Neuronal stem cell (in vitro differentiated cells): ENCODE measurements around the gene SYT9.

Experiments
- DNase-seq: peaks from one replicate; pipeline ENCODE4 v3.0.0-alpha.2; 2013; ENCODE audit warnings: low spot score
- H2AFZ ChIP-seq: one replicate; pipeline ENCODE4 v1.6.1; 2013; ENCODE audit warnings: mild to moderate bottlenecking, low read length, inconsistent platforms
- H2AK5ac ChIP-seq: 2 replicates; pipeline ENCODE4 v1.6.1; 2013; ENCODE audit warnings: low read depth, mild to moderate bottlenecking, inconsistent platforms, low read length, moderate library complexity, mixed read lengths
- H2BK120ac ChIP-seq: 2 replicates; pipeline ENCODE4 v1.6.1; 2013; ENCODE audit warnings: low read depth, mild to moderate bottlenecking, inconsistent platforms, low read length, moderate library complexity, mixed read lengths
- H2BK12ac ChIP-seq: one replicate; pipeline ENCODE4 v1.6.1; 2013; ENCODE audit warnings: low read length, inconsistent platforms
- H2BK15ac ChIP-seq: 2 replicates; pipeline ENCODE4 v1.6.1; 2013; ENCODE audit warnings: mild to moderate bottlenecking, low read length, inconsistent platforms, mixed read lengths
- H2BK5ac ChIP-seq: one replicate; pipeline ENCODE4 v1.6.1; 2013; ENCODE audit warnings: inconsistent platforms, mild to moderate bottlenecking, low read length, moderate library complexity
- H3K14ac ChIP-seq: one replicate; pipeline ENCODE4 v1.6.1; 2013; ENCODE audit warnings: low read length, inconsistent platforms
- H3K18ac ChIP-seq: 2 replicates; pipeline ENCODE4 v1.6.1; 2013; ENCODE audit warnings: low read length, inconsistent platforms
- H3K23ac ChIP-seq: 2 replicates; pipeline ENCODE4 v1.6.1; 2013; ENCODE audit warnings: low read depth, mild to moderate bottlenecking, mixed read lengths, low read length, inconsistent platforms; ENCODE audit not compliant: poor library complexity
- H3K27ac ChIP-seq: replicated peaks from 3 replicates; pipeline ENCODE4 v1.5.1; 2013; ENCODE audit warnings: low read length, inconsistent platforms
- H3K27me3 ChIP-seq, 3 experiments: 2 replicates each; pipeline ENCODE4 v1.6.1; 2013; ENCODE audit warnings: low read length in 3 of 3, mild to moderate bottlenecking in 2 of 3, inconsistent platforms in 1 of 3, low read depth in 1 of 3, mixed read lengths in 1 of 3, moderate library complexity in 1 of 3; ENCODE audit not compliant: control insufficient read depth in 3 of 3, insufficient read depth in 3 of 3
- H3K36me3 ChIP-seq, 2 donors: replicated peaks in 1 of 2; 2 replicates each; pipeline ENCODE4 v1.6.1; 2013; ENCODE audit warnings: low read length in 2 of 2; ENCODE audit not compliant: control insufficient read depth in 2 of 2, insufficient read depth in 2 of 2
- H3K4ac ChIP-seq: 2 replicates; pipeline ENCODE4 v1.6.1; 2013; ENCODE audit warnings: inconsistent platforms, mild to moderate bottlenecking, low read length, moderate library complexity
- H3K4me1 ChIP-seq, 2 donors: 1 replicate in 1 of 2; 2 replicates in 1 of 2; pipeline ENCODE4 v1.6.1; 2013; ENCODE audit warnings: low read length in 2 of 2, low read depth in 1 of 2; ENCODE audit not compliant: control insufficient read depth in 2 of 2, insufficient read depth in 1 of 2
- H3K4me2 ChIP-seq: one replicate; pipeline ENCODE4 v1.6.1; 2013; ENCODE audit warnings: mild to moderate bottlenecking, low read length, inconsistent platforms; ENCODE audit not compliant: insufficient read depth, poor library complexity, severe bottlenecking
- H3K4me3 ChIP-seq, 2 donors: 2 replicates each; pipeline ENCODE4 v1.5.1; 2013; ENCODE audit warnings: low read length in 2 of 2, mild to moderate bottlenecking in 2 of 2, inconsistent platforms in 1 of 2, moderate library complexity in 1 of 2
- H3K79me1 ChIP-seq: one replicate; pipeline ENCODE4 v1.6.1; 2013; ENCODE audit warnings: low read depth, mild to moderate bottlenecking, inconsistent platforms, low read length, moderate library complexity
- H3K9ac ChIP-seq: one replicate; pipeline ENCODE4 v1.6.1; 2013; ENCODE audit warnings: mild to moderate bottlenecking, low read depth, low read length, inconsistent platforms; ENCODE audit not compliant: poor library complexity
- H3K9me3 ChIP-seq, 2 donors: replicated peaks in 1 of 2; 2 replicates each; pipeline versions ENCODE3 to v1.6.1; 2013; ENCODE audit warnings: low read length in 2 of 2, mild to moderate bottlenecking in 2 of 2, inconsistent platforms in 1 of 2, low read depth in 1 of 2, mixed read lengths in 1 of 2, moderate library complexity in 1 of 2; ENCODE audit not compliant: control insufficient read depth in 2 of 2, insufficient read depth in 1 of 2
- H4K8ac ChIP-seq: one replicate; pipeline ENCODE4 v1.6.1; 2013; ENCODE audit warnings: low read depth, mild to moderate bottlenecking, inconsistent platforms, low read length, moderate library complexity
- H4K91ac ChIP-seq: one replicate; pipeline ENCODE4 v1.6.1; 2013; ENCODE audit warnings: low read length, low read depth, mild to moderate bottlenecking, inconsistent platforms; ENCODE audit not compliant: poor library complexity
- WGBS, 2 donors: extraction: QIAGEN DNeasy Blood & Tissue Kit; methylation state at CpG; one replicate each; pipeline ENCODE4 v1.1.7; 2013; ENCODE audit warnings: missing lambda C conversion rate in 2 of 2, mixed read lengths in 1 of 2; ENCODE audit not compliant: insufficient read length in 2 of 2, insufficient replicate concordance in 1 of 2; ENCODE audit errors: extremely low coverage in 2 of 2; 5-methylcytosine and 5-hydroxymethylcytosine counted together

The SYT9 gene

DNA sequence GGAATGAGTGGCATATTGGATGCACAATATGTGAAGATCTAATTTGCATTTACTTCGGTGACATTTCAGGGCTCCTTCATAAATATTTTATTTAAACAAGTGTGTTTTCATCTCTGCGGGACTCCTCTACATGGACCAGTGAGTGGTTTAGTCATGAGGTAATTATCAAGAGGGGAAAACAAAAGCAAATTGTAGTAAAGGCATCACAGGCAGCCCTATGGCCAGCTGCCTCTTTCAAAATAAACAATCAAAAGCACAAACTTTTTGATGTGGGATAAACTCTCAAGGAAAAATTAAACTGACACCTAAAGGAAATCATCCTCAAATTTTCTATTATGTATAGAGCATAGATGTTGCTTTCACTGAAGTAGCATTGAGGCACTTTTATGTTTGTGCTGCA is 6.0 kb downstream of the SYT9 start:
- H3K18ac ChIP-seq: no peak overlapping the region
- no peak overlapping the region for H2BK12ac ChIP-seq
- H2BK15ac ChIP-seq: no peak overlapping the region
- H2BK5ac ChIP-seq: no peak overlapping the region
- peaks cover 0 to 33% (median 6%) of the 10 kb centered on the region in 3 experiments for H3K27me3 ChIP-seq
- no peak overlapping the region for H2AFZ ChIP-seq
- no peak overlapping the region for H4K91ac ChIP-seq
- no peak overlapping the region for H2AK5ac ChIP-seq
- DNase-seq: no peak
- no peaks in the 10 kb centered on the region for H3K79me1 ChIP-seq
- H3K9ac ChIP-seq: no peak overlapping the region
- no peak overlapping the region for H3K4ac ChIP-seq
- no peak overlapping the region for H4K8ac ChIP-seq
- H3K9me3 ChIP-seq: no peaks in the 10 kb centered on the region
- no peak overlapping the region for H3K23ac ChIP-seq
- H3K4me3 ChIP-seq: no peak overlapping the region
- no peak overlapping the region for H3K27ac ChIP-seq
- H2BK120ac ChIP-seq: no peak overlapping the region
- no CpG with 5 or more reads among the region's 2 CpGs for WGBS, 2 donors
- no peak overlapping the region for H3K14ac ChIP-seq
- no peaks in the 10 kb centered on the region for H3K36me3 ChIP-seq
- H3K4me2 ChIP-seq: no peak overlapping the region
- H3K4me1 ChIP-seq: no peaks in the 10 kb centered on the region

- no peak overlapping the region for H3K4ac ChIP-seq
- H2AFZ ChIP-seq: no peak overlapping the region
- no peaks in the 10 kb centered on the region for H3K36me3 ChIP-seq
- H3K27me3 ChIP-seq: no peaks in the 10 kb centered on the region
- H2AK5ac ChIP-seq: no peak overlapping the region
- H2BK5ac ChIP-seq: no peak overlapping the region
- no peak overlapping the region for H3K9ac ChIP-seq
- H3K4me1 ChIP-seq: no peaks in the 10 kb centered on the region
- H4K8ac ChIP-seq: no peak overlapping the region
- no peak overlapping the region for H4K91ac ChIP-seq
- no peak overlapping the region for H3K27ac ChIP-seq
- no peak overlapping the region for H2BK12ac ChIP-seq
- no peak overlapping the region for H3K14ac ChIP-seq
- no CpG with 5 or more reads among the region's 5 CpGs for WGBS, 2 donors
- H3K4me3 ChIP-seq: no peak overlapping the region
- no peak overlapping the region for H2BK120ac ChIP-seq
- no peak overlapping the region for H2BK15ac ChIP-seq
- no peak for DNase-seq
- H3K18ac ChIP-seq: no peak overlapping the region
- H3K9me3 ChIP-seq: no peaks in the 10 kb centered on the region
- H3K23ac ChIP-seq: no peak overlapping the region
- H3K79me1 ChIP-seq: no peaks in the 10 kb centered on the region
- no peak overlapping the region for H3K4me2 ChIP-seq
Observed at GRCh38 chr11:7261578-7261977, 9.9 kb downstream of the SYT9 start.

- Histone ChIP-seq H3K4me1 (no peaks in the 10 kb centered on the region), H2BK120ac (no peak overlapping the region), H3K9me3 (no peaks in the 10 kb centered on the region), H3K18ac (no peak overlapping the region), H3K27ac (no peak overlapping the region), H3K9ac (no peak overlapping the region), H3K27me3 (no peaks in the 10 kb centered on the region), H2BK5ac (no peak overlapping the region), H3K36me3 (no peaks in the 10 kb centered on the region), H3K14ac (no peak overlapping the region), H4K91ac (no peak overlapping the region), H2AK5ac (no peak overlapping the region), H3K79me1 (no peaks in the 10 kb centered on the region), H4K8ac (no peak overlapping the region), H2BK15ac (no peak overlapping the region), H3K4me3 (no peak overlapping the region), H2AFZ (no peak overlapping the region), H3K4me2 (no peak overlapping the region), H3K4ac (no peak overlapping the region), H3K23ac (no peak overlapping the region), H2BK12ac (no peak overlapping the region)
- DNase-seq: no peak
- WGBS, 2 donors: no CpG with 5 or more reads among the region's 2 CpGs
Observed at GRCh38 chr11:7262672-7263071, 11.0 kb downstream of the SYT9 start.

GRCh38 chr11:7263842-7264241 is 12.1 kb downstream of the SYT9 start:
- Histone ChIP-seq H3K9me3 (no peaks in the 10 kb centered on the region), H3K4me2 (no peak overlapping the region), H2BK15ac (no peak overlapping the region), H2BK5ac (no peak overlapping the region), H3K79me1 (no peaks in the 10 kb centered on the region), H2AFZ (no peak overlapping the region), H2BK120ac (no peak overlapping the region), H3K18ac (no peak overlapping the region), H3K36me3 (no peaks in the 10 kb centered on the region), H2AK5ac (no peak overlapping the region), H2BK12ac (no peak overlapping the region), H3K27ac (no peak overlapping the region), H3K23ac (no peak overlapping the region), H3K14ac (no peak overlapping the region), H3K9ac (no peak overlapping the region), H4K8ac (no peak overlapping the region), H3K4ac (no peak overlapping the region), H3K4me3 (no peak overlapping the region), H4K91ac (no peak overlapping the region), H3K27me3 (no peaks in the 10 kb centered on the region), H3K4me1 (no peaks in the 10 kb centered on the region)
- no peak for DNase-seq
